ENCODE results near the gene SASH1.

- TF ChIP-seq CTCF (IDR thresholded peaks at IDR 0.05; ENCODE audit: poor library complexity) (no peak), EZH2 (IDR thresholded peaks at IDR 0.05; ENCODE audit: borderline replicate concordance) (no peak)
Measured at GRCh38 chr6:148572676-148573335, 230.2 kb downstream of the SASH1 start.
